ENCODE measurements around the gene NF2.

GRCh38 chr22:29609139-29609538 is 5.7 kb downstream of the NF2 start:
- TF ChIP-seq, protein P1, sequence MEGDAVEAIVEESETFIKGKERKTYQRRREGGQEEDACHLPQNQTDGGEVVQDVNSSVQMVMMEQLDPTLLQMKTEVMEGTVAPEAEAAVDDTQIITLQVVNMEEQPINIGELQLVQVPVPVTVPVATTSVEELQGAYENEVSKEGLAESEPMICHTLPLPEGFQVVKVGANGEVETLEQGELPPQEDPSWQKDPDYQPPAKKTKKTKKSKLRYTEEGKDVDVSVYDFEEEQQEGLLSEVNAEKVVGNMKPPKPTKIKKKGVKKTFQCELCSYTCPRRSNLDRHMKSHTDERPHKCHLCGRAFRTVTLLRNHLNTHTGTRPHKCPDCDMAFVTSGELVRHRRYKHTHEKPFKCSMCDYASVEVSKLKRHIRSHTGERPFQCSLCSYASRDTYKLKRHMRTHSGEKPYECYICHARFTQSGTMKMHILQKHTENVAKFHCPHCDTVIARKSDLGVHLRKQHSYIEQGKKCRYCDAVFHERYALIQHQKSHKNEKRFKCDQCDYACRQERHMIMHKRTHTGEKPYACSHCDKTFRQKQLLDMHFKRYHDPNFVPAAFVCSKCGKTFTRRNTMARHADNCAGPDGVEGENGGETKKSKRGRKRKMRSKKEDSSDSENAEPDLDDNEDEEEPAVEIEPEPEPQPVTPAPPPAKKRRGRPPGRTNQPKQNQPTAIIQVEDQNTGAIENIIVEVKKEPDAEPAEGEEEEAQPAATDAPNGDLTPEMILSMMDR (IDR thresholded peaks at IDR 0.05), result peak in 3 of 6 experiments; percentile 15 to 27 (median 20)
- no peak for TF ChIP-seq POLR2A (IDR thresholded peaks at IDR 0.05)
